IPS DF 4.7 (cell line): Measurements from ENCODE around the gene ALDH1L2.

ENCODE experiments used
- DNase-seq: peaks from one replicate; pipeline ENCODE4 v3.0.0-alpha.2; 2013; ENCODE audit warnings: low spot score; ENCODE audit errors: extremely low read depth

The ALDH1L2 gene

DNA sequence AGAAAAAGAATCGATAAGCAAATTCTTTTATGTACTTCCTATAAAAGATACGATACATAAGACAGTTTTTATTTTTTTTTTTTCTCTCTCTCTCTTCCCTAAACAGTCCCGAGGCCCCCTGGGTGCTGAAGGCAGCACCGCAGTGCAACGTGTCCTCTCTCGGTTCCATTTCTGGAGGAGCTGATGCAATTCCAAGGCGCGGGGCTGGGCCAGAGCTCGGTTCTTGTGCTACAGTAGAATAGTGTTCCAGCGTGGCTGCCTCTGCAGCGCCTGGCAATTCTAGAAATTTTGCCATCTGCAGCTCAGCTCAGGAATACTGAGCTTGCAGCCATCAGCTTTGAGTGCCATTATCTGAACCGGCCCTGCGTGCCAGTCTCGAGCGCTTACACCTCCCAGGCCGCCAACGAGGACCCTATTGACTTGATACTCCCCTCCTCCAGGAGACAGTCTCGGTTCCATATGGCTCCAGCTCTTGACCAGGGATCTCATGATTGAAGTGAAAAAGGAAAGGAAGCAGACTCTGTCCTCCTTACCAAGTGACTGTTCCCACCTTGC, 630 bp downstream of the ALDH1L2 start:
- no peak for DNase-seq

DNA sequence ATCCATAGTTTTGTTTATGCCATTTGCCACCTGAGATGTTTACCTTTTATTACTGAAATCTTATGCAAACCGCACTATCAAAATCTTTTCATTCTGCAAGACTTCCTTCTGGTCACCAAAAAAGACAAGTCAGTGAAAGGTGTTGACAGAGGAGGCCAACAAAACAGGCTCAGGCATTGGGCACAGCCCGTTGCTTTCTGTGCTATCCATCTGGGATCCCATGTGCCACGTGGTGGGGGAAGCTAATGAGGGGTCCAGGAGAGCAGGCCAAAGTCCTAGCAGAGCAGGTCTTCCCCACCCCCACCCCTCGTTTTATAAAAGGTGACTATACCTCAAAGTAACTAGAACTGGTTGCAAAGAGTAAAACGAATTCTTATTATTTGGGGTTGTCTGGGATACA, 1.2 kb downstream of the ALDH1L2 start:
- DNase-seq: no peak

DNA sequence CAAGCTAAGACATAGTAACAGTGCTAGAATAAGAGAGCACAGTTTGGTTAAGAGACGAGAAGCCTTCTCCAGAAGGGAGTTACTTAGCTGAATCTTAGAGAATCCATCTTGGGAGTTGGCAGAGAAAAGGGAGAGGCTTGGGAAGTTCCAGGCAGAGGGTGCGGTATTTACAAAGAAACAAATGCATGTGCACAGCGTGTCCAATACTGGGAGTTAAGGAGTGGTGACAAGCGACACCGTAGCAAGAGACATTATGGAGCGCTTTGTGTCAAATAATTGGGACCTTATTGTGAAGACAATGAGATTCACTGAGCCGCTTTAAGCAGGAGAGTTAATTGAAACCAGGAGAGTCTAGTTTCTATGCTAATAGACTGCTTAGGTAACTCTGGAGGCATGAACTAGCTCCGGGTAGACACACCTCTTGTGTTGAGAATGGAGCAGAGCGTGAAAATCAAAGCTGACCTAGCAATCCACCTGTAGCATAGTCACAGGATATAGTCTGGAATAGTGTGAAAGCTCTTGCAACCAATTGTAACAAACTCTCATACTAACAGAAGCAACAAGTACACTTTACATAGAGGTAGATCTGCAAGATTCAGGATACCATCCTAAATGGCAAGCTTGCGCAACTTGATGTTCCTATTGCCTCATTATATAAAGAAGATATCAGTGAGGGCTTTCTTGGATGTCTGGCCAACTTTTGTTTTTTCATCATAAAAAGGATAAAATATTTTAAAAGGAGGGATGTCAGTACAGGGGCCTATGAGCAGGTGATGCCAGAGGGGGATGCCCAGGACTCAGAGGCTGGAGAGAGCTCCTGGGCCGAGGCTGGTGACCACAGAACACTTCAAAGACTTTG, 5.3 kb downstream of the ALDH1L2 start:
- DNase-seq: no peak

- no peak for DNase-seq
Observed at GRCh38 chr12:105077435-105077834, 6.8 kb downstream of the ALDH1L2 start.

- no peak for DNase-seq
Observed at GRCh38 chr12:105076913-105077312, 7.3 kb downstream of the ALDH1L2 start.

DNA sequence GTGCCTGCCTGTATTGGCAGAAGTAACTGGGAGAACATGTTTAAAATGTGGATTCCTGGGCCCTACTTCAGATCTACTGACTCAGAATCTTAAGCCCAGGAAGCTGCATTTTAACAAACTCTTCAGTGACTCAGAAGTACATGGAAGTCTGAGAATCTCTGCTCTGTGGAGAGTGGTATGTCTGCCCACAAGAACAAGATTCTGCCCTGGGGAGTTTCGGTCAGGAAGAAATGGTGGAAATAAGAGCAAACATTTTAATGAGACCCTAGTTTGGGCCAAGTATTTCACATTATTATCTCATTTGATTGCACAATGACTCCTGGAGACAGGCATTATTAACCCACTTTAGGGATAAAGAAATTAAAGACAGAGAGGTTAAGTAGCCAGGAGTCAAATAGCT, 8.2 kb downstream of the ALDH1L2 start:
- DNase-seq: no peak

GRCh38 chr12:105072888-105073488, 11.3 kb downstream of the ALDH1L2 start:
- DNase-seq: no peak

DNA sequence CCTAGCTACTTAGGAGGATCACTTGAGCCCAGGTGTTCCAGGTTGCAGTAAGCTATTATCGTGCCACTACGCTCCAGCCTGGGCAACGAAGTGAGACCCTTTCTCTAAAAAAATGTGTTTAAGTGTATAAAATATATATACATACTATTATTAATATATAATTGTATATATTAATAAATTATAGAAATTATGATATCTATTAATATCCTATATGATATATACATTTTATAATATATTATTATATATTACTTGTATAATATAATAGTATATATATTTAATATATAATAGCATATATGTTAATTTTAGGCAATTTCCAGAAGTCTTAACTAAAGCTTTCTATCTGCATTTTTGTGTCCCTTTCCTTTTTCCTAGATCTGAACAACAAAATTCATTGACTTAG, 12.3 kb downstream of the ALDH1L2 start:
- no peak for DNase-seq

DNA sequence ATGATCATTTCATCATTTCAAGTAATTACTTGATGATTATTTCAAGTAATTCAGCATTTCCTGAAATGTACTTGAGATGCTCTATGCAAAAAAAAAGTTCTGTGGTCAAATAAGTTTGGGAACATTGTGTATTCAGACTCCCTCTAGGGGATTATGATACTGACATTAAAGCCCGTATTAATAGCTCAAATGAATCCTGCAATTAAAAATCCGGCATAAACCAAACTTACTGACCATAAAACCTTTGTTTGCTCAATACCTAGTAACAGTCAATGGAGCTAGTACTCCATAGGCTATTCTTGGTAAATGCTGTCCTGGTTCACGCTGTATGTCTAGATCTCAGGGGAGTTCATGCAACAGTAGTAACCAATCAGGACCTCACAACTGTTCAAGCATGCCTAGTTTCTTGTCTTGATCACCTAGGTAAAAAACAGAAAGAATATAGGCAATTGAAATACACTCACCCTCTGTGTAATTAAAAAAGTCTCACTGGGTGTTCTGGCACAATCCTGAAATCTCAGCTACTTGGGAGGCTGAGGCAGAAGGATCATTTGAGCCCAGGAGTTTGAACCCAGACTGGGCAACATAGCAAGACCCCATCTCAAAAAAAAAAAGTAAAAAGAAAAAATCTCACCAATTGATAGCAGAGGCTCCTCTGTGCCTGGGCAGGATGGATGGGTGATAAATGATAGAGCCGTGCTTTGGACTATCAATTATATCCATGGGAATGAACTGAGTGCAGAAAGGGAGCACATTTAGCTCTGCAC, 14.1 kb downstream of the ALDH1L2 start:
- no peak for DNase-seq

- DNase-seq: no peak
Observed at GRCh38 chr12:105067511-105068031, 16.7 kb downstream of the ALDH1L2 start.

GRCh38 chr12:105064564-105065178, 19.6 kb downstream of the ALDH1L2 start:
- no peak for DNase-seq

GRCh38 chr12:105060715-105061378, 23.4 kb downstream of the ALDH1L2 start:
- no peak for DNase-seq

GRCh38 chr12:105057174-105057573, 27.1 kb downstream of the ALDH1L2 start:
- DNase-seq: no peak

DNA sequence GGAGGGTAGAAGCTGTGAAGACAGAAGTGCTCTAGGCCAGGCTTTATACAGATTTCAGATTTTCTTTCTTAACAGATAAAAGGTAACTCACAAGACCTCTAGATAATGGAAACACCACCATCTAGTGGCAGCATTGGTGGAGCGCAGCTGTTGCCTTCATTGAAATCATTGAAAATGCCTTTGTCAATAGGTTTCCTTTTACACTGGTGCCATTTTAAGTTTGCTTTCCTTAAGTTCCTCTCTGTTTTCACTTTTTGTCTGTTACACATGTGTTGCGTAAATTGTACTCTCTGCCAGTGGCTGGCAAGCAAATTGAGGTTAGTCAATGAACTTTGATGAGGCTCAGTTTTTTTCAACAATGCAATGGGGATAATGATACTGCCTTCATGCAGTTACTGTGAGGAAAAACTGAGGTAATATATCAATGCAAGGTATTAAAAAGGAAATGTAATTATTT, 31.1 kb downstream of the ALDH1L2 start:
- peak; percentile 74 for DNase-seq

- no peak for DNase-seq
Observed at GRCh38 chr12:105051981-105052380, 32.3 kb downstream of the ALDH1L2 start.

GRCh38 chr12:105048315-105048714, 35.9 kb downstream of the ALDH1L2 start:
- DNase-seq: no peak

DNA sequence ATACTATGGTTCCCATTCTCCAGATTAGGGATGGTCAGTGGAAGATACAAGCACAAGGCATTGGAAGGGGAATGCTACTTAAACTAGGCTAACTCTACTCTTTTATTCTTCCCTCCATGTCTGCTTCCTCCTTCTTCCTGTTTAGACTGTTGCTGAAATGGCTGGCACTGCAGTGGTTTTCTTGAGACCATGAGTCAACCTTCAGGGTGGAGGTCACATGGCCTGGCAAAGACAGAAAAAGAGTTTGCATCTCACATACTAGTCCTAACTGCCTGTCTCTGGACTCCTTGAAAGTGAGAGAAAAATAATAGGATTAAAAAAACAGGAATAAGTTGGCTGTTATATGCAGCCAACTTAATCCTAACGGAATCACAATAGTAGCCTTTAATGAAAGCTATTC, 37.0 kb downstream of the ALDH1L2 start:
- DNase-seq: no peak

DNA sequence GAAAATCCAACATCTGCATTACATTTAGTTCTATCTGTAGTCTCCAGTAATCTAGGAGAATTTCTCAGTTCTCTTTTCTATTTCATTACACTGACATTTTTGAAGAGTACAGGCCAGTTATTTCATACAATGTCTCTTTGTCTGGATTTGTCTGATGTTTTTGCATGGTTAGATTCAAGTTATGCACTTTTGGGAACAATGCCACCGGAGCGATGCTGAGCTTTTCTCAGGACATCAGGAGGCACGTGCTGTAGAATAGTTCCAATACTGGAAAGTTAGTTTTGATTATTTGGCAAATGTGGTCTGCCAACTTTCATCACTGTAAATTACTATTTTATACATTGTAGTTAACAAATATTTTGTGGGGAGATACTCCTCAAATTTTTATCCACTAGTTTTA, 43.1 kb downstream of the ALDH1L2 start:
- DNase-seq: no peak

- no peak for DNase-seq
Observed at GRCh38 chr12:105040476-105040875, 43.8 kb downstream of the ALDH1L2 start.

- DNase-seq: no peak
Observed at GRCh38 chr12:105036937-105037649, 47.2 kb downstream of the ALDH1L2 start.
